ENCODE results near the gene PLA2G4D. TPM values are rescaled to one million over a fixed set of nuclear protein-coding genes. Genes with fewer than 3 reads are reported as not detected.
"Not testable (repeated sequence)": the region's sequence is repeated elsewhere in the genome, so short reads cannot be mapped to it uniquely, and the experiment has no call there.

Gene PLA2G4D
- total RNA-seq, 1 donor from 2014 or later = not detected

DNA sequence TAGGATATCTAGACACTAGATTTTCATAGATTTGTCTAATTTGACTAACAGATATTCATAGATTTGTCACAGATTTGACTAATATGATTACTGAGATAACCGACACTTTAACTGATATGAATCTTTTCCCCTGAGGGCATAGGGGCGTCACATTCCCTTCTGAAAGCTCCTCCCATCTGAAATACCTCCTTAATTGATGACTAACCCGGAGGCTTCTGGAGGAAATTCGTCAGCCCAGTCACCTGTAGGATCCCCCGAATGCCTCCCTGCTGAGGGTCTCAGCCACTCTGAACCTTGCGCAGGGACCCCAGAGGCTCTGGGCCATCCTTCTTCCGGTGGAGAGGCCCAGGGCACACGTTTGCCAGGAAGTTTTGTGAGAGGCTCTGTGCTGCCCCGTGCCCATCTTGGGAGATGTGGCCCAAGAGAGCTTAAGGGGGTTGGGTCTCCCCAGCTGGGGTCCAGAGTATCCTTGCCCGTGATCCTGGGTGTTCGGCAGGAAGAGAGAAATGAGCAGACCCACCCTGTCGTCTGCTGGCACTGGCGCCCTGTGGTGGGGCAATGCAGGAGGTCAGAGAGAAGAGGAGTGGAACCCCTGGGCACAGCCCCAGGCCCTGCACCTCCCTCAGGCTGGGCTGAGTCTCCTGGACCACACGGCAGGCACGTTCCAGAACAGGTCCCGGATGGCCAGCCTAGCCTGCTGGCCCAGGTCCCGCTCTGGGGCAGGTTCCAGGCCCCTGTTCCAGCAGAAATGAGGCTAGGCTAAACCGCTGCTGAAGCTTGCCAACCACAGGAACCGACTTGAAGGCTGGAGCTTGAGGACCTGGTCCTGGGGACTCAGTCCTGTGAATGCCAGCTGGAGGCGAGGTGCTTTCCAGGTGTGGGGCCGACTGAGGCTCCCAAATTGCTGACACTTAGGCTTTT is 1.7 kb downstream of the PLA2G4D start:
- DNase-seq (ENCODE audit: low read depth) = no peak

DNA sequence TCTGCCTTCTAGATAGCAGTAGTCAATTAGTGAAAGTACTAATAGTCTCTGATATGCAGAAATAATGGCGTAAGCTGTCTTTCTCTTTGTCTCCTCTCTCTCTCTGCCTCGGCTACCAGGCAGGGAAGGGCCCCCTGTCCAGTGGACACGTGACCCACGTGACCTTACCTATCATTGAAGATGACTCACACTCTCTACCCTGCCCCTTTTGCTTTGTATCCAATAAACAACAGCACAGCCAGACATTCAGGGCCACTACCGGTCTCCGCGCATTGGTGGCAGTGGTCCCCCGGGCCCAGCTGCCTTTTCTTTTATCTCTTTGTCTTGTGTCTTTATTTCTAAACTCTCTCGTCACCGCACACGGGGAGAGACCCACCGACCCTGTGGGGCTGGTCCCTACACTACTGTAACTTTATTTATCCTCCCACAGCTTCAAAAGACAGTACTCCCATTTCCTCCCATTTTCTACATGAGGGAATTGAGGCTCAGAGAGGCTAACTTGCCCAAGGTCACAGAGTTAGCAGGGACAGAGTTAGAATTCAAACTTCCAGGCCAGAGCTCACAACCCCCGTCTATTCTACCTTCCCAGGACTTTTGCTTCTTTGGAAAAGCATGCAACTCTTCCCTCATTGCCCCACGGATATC is 2.5 kb downstream of the PLA2G4D start:
- DNase-seq (ENCODE audit: low read depth) = not testable (repeated sequence)

- DNase-seq (ENCODE audit: low read depth) = no peak
Observed at GRCh38 chr15:42090781-42091180, 3.6 kb downstream of the PLA2G4D start.

DNA sequence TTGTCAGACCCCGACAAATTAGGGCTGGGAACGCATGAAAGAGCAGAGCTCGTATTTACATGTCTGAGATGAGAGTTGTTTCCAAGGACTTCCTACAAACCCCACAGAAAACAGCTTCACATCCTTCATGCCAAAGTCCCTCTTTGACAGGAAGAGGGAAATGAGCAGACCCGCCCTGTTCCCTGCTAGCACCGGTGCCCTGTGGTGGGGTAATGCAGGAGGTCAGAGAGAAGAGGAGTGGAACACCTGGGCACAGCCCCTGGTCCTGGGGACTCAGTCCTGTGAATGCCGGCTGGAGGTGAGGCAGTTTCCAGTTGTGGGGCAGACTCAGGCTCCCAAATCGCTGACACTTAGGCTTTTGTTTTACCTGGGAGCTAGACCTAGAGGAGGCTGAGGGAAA is 4.0 kb downstream of the PLA2G4D start:
- no peak for DNase-seq (ENCODE audit: low read depth)

GRCh38 chr15:42089942-42090341 is 4.4 kb downstream of the PLA2G4D start:
- no peak for DNase-seq (ENCODE audit: low read depth)

- DNase-seq (ENCODE audit: low read depth) = no peak
Observed at GRCh38 chr15:42088801-42089640, 5.3 kb downstream of the PLA2G4D start.

GRCh38 chr15:42087926-42088800 is 6.2 kb downstream of the PLA2G4D start:
- DNase-seq (ENCODE audit: low read depth) = no peak

DNA sequence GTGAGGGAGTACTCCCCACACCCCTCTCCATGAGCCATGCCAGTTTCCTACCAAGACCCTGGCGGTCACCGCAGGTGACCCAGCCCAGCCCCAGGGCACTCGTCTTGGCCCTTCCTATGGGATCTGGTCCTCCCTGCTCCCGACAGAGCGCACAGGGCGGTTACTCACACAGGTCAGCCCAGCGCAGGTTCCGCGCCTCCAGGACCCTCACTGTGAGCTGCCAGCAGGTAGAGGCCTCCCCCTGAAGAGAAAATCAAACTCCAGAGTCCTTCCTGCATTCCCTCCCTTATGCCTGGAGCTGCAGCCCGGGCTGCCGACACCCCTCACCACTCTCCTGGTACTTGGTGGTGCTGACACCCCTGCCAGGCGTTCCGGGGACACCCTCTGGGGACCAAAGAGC is 6.9 kb downstream of the PLA2G4D start:
- DNase-seq (ENCODE audit: low read depth) = no peak

DNA sequence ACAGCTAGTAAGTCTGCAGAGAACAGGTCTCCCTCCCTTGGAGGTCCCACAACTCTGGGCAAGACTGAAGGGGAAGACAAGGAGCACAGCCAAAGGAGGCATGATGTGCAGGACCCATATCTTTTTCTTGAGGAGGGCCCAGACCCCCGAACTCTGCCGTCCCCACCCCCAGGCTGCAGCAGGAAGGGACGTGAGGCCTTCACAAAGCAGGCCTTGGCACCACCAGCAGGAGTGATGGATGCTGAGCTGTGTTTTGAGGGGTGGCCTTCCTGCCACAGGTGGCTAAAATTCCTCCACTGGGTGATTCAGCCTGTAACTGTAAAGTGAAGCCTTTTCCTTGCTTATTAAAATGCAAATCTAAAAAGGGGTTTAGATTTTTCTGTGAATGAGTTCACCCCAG is 8.6 kb downstream of the PLA2G4D start:
- DNase-seq (ENCODE audit: low read depth) = no peak

GRCh38 chr15:42085236-42085605 is 9.1 kb downstream of the PLA2G4D start:
- no peak for DNase-seq (ENCODE audit: low read depth)

- peak; percentile 65 for DNase-seq (ENCODE audit: low read depth)
Observed at GRCh38 chr15:42084465-42085235, 9.7 kb downstream of the PLA2G4D start.

GRCh38 chr15:42083916-42084315 is 10.4 kb downstream of the PLA2G4D start:
- DNase-seq (ENCODE audit: low read depth) = peak; percentile 32

- no peak for DNase-seq (ENCODE audit: low read depth)
Observed at GRCh38 chr15:42083605-42083908, 10.8 kb downstream of the PLA2G4D start.

DNA sequence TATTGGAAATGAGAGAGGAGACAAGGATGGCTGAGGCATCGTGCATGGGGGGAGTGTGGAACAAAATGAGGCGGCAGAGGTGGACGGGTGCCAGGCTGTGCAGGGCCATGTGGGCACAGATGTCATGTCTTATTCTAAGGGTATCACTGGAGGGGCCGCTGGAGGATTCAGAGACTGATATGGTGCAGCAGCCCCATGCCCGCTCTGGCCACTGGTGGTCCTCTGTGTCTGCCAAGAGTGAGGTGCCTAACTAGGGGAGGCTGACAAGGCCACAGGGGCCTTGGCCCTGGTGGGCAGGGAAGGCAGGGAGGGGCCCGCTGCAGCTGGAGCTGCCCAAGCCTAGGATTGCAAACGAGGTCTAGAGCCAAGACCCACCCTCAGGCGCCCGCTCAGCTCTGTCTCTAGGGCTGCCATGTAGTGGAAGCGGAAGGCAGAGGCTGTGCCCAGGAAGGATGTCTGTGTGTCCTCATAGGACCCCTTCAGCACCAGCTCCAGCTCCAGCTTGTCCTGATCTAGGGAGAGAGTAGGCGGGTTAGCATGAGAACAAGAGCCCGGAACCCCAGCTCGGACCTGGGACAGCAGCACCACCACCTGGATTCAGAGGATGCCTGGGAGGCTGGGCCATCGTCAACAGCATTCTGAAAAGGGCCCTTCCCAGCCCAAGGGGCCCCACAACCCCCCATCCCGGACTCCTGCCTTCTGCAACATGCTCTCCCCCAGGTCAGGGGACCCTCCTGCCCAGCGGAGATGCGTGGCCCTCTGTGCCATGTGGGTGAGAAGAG is 11.3 kb downstream of the PLA2G4D start:
- no peak for DNase-seq (ENCODE audit: low read depth)

DNA sequence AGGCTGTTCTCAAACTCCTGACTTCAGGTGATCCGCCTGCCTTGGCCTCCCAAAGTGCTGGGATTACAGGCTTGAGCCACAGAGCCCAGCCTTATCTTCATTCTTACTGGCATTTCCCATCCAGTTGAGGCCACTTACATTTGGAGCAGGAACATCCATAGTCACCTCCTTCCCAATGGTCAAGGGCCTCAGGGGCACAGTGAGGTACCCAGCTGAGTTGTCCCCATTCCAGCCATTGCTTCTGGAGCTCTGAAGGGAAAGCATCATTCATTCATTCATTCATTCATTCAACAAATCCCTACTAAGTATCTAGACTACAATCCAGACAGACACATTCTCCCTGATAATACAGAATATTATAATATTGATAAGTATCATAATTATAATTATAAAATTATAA is 12.2 kb downstream of the PLA2G4D start:
- no peak for DNase-seq (ENCODE audit: low read depth)

GRCh38 chr15:42080919-42081830 is 13.2 kb downstream of the PLA2G4D start:
- no peak for DNase-seq (ENCODE audit: low read depth)

DNA sequence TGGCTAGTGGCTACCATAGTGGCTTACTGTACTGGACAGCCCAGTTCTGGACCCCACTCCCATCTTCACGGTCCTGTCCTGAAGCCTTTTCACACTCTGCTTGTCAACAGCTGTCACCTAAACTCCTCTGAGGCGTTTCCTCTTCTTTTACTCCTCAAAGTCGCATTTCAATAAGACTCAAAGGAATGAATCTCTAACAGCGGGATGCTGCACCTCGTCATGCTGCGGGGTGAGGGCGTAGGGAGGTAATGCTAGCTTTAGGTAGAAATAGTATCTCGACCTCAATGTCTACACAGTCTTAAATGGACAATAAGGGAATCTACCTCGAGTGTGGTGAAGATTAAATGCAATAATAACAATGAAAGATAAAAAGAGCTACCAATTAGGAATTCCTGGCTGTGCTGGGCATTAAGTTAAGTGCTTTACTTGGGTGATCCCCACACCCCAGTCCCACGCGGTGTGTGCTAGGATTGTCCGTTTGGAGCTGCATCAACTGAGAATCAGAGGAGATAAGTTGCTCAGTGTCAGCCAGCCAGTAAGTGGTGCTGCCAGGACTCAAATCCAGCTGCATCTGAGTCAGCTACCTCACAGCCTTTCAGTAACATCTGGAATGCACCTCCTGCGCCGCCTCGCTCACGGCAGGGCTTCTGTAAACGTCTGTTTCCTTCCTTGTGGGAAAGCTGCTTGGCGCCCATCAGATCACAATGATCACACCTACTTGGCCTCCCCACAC is 14.0 kb downstream of the PLA2G4D start:
- DNase-seq (ENCODE audit: low read depth) = no peak
